T47D (cell line): ENCODE results near the gene KLF6.

ENCODE experiments used
- DNase-seq, 2 experiments: peaks; one replicate each; pipeline versions ENCODE4 v3.0.0 to v3.0.0-alpha.2; 2011 to 2012; ENCODE audit warnings: low read depth in 1 of 2, low spot score in 1 of 2
- JUND ChIP-seq: IDR thresholded peaks from 2 replicates; pipeline ENCODE4 v1.6.1; 2012; ENCODE audit warnings: low read depth
- in situ Hi-C: cut with HindIII; loops from 2 replicates; pipeline ENCODE4 v1.10.0; 2016; ENCODE audit warnings: low sequenced_read_pairs, low pct_unique_long_range_greater_than_20kb

The KLF6 gene

GRCh38 chr10:3782146-3782450, 2.9 kb downstream of the KLF6 start:
- TF ChIP-seq JUND: no peak
- in situ Hi-C loops: no loop called here
- DNase-seq: no peak

- in situ Hi-C loops: no loop called here
- no peak for TF ChIP-seq JUND
- DNase-seq: no peak
These were observed 3.4 kb downstream of the KLF6 start for GRCh38 chr10:3781468-3782145.

GRCh38 chr10:3780771-3781467, 4.1 kb downstream of the KLF6 start:
- no peak for TF ChIP-seq JUND
- DNase-seq: no peak
- in situ Hi-C loops: no loop called here

- TF ChIP-seq JUND: no peak
- no peak for DNase-seq
- in situ Hi-C loops: no loop called here
These were observed 4.8 kb downstream of the KLF6 start for GRCh38 chr10:3780021-3780770.

GRCh38 chr10:3779158-3779741, 5.8 kb downstream of the KLF6 start:
- in situ Hi-C loops: no loop called here
- DNase-seq: no peak
- no peak for TF ChIP-seq JUND

- TF ChIP-seq JUND: no peak
These were observed 6.3 kb downstream of the KLF6 start for GRCh38 chr10:3778692-3779157.

GRCh38 chr10:3777981-3778691, 6.9 kb downstream of the KLF6 start:
- no peak for TF ChIP-seq JUND
- in situ Hi-C loops: no loop called here
- DNase-seq: no peak

More at GRCh38 chr10:3778692-3779157, 6.3 kb downstream of the KLF6 start:
- no peak for DNase-seq
- in situ Hi-C loops: no loop called here

GRCh38 chr10:3776796-3777571, 8.0 kb downstream of the KLF6 start:
- DNase-seq: peak; percentile 31 to 89
- in situ Hi-C loops: no loop called here
- TF ChIP-seq JUND: 0 out of 2 replicates have a peak, but pooled peaks have one; percentile 20

GRCh38 chr10:3775696-3776551, 9.1 kb downstream of the KLF6 start:
- TF ChIP-seq JUND: no peak
- in situ Hi-C loops: no loop called here
- no peak for DNase-seq

- no peak for TF ChIP-seq JUND
- no peak for DNase-seq
- in situ Hi-C loops: no loop called here
These were observed 10.0 kb downstream of the KLF6 start for GRCh38 chr10:3774814-3775695.
